MCF 10A (cell line): ENCODE data around the gene CDK12. TPM values are rescaled to one million over a fixed set of nuclear protein-coding genes. Genes with fewer than 3 reads are reported as not detected.
"Not testable (repeated sequence)": the region's sequence is repeated elsewhere in the genome, so short reads cannot be mapped to it uniquely, and the experiment has no call there.

ENCODE experiments used
- BruUV-seq: library from RNA; stranded (reverse); fragments of 400-500 nt; replicated peaks from 2 replicates; lab custom pipeline; 2021; lab: Mats Ljungman, UMichigan
- CTCF ChIA-PET: fragments of 300-600 bp; sonication (Branson Sonifier 250); formaldehyde crosslinking; extraction: SDS; loops from one replicate; lab custom pipeline; 2021; ENCODE audit warnings: antibody characterized with exemption, inconsistent platforms; lab: Yijun Ruan, JAX
- POLR2A ChIA-PET: fragments of 300-600, 350-650 bp; sonication (Branson Sonifier 250); formaldehyde crosslinking; extraction: SDS; loops from one replicate; lab custom pipeline; 2020; ENCODE audit warnings: antibody characterized with exemption, inconsistent platforms; lab: Yijun Ruan, JAX
- DNase-seq: peaks from one replicate; pipeline ENCODE4 v3.0.0-alpha.2; 2018; ENCODE audit not compliant: unreplicated experiment
- H3K27ac Mint-ChIP-seq: one replicate; pipeline ENCODE4 v1.8.0; 2022; ENCODE audit warnings: mild to moderate bottlenecking, low read depth, mixed read lengths; ENCODE audit not compliant: unreplicated experiment
- H3K27me3 Mint-ChIP-seq: one replicate; pipeline ENCODE4 v1.8.0; 2022; ENCODE audit warnings: mixed read lengths; ENCODE audit not compliant: insufficient read depth, unreplicated experiment
- H3K36me3 Mint-ChIP-seq: one replicate; pipeline ENCODE4 v1.8.0; 2022; ENCODE audit warnings: mild to moderate bottlenecking, moderate library complexity, mixed read lengths; ENCODE audit not compliant: insufficient read depth, unreplicated experiment
- H3K4me1 Mint-ChIP-seq: one replicate; pipeline ENCODE4 v1.8.0; 2022; ENCODE audit warnings: mixed read lengths; ENCODE audit not compliant: insufficient read depth, unreplicated experiment
- H3K4me3 Mint-ChIP-seq: one replicate; pipeline ENCODE4 v1.8.0; 2022; ENCODE audit warnings: mild to moderate bottlenecking, moderate library complexity, mixed read lengths; ENCODE audit not compliant: unreplicated experiment
- H3K9me3 Mint-ChIP-seq: one replicate; pipeline ENCODE4 v1.8.0; 2022; ENCODE audit warnings: mixed read lengths; ENCODE audit not compliant: unreplicated experiment
- intact Hi-C: fragments of 100-400 bp; cut with micrococcal nuclease; formaldehyde crosslinking; loops from 2 replicates; pipeline ENCODE4 v1.14.1; 2022
- total RNA-seq: library from RNA; stranded (reverse); gene quantifications from 2 replicates; pipeline ENCODE4 v1.2.3, GENCODE V29; 2022
- TF ChIP-seq, protein P1 (sequence below): fragments of 200-600 bp; IDR thresholded peaks from one replicate; pipeline ENCODE4 v1.8.0; 2022; ENCODE audit warnings: antibody characterized with exemption, mild to moderate bottlenecking; ENCODE audit not compliant: unreplicated experiment

The CDK12 gene
- total RNA-seq, 1 experiment from 2014 or later: 71.1 TPM

DNA sequence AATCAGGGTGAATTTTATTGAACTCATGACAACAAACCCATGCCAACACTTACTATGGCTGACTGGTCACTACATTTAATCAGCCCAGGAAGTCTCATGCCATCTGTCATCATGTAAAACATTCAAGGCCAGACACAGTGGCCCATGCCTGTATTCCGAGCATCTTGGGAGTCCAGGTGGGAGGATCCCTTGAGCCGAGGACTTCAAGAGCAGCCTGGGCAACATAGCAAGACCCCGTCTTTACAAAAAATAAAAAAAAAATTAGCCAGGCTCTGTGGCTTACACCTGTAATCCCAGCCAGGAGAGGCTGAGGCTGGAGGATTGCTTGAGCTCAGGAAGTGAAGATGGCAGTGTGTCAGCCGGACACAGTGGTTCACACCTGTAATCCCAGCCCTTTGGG, 5.4 kb upstream of the CDK12 start:
- no TSS peak for BruUV-seq
- TF ChIP-seq, protein P1, sequence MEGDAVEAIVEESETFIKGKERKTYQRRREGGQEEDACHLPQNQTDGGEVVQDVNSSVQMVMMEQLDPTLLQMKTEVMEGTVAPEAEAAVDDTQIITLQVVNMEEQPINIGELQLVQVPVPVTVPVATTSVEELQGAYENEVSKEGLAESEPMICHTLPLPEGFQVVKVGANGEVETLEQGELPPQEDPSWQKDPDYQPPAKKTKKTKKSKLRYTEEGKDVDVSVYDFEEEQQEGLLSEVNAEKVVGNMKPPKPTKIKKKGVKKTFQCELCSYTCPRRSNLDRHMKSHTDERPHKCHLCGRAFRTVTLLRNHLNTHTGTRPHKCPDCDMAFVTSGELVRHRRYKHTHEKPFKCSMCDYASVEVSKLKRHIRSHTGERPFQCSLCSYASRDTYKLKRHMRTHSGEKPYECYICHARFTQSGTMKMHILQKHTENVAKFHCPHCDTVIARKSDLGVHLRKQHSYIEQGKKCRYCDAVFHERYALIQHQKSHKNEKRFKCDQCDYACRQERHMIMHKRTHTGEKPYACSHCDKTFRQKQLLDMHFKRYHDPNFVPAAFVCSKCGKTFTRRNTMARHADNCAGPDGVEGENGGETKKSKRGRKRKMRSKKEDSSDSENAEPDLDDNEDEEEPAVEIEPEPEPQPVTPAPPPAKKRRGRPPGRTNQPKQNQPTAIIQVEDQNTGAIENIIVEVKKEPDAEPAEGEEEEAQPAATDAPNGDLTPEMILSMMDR: no peak

DNA sequence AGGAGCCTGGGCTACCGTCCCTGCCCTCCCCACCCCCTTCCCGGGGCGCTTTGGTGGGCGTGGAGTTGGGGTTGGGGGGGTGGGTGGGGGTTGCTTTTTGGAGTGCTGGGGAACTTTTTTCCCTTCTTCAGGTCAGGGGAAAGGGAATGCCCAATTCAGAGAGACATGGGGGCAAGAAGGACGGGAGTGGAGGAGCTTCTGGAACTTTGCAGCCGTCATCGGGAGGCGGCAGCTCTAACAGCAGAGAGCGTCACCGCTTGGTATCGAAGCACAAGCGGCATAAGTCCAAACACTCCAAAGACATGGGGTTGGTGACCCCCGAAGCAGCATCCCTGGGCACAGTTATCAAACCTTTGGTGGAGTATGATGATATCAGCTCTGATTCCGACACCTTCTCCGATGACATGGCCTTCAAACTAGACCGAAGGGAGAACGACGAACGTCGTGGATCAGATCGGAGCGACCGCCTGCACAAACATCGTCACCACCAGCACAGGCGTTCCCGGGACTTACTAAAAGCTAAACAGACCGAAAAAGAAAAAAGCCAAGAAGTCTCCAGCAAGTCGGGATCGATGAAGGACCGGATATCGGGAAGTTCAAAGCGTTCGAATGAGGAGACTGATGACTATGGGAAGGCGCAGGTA, 762 bp downstream of the CDK12 start:
- TSS peak; percentile 53 for BruUV-seq
- peaks cover 7% of the 10 kb centered on the region for H3K9me3 Mint-ChIP-seq
- TF ChIP-seq, protein P1: no peak
- peaks cover 40% of the 10 kb centered on the region for H3K36me3 Mint-ChIP-seq
- H3K27me3 Mint-ChIP-seq: no peaks in the 10 kb centered on the region
- intact Hi-C loops: no loop called here
- CTCF ChIA-PET: interaction anchor here (1.0 to 1.5 kb wide), 3 partner anchors 11 to 14 kb away, joined by 3 to 7 read pairs (median 3); partner anchors contain the start of gene MED1
- H3K4me1 Mint-ChIP-seq: peaks cover 6% of the 10 kb centered on the region
- POLR2A ChIA-PET: interaction anchor here (0.6 to 6.8 kb wide), 20 partner anchors 11 to 716 kb away, joined by 3 to 228 read pairs (median 8); partner anchors contain the start of genes FBXL20, MED1, NR1D1 and PGAP3
- peak overlapping the region; percentile 98 for H3K27ac Mint-ChIP-seq
- H3K4me3 Mint-ChIP-seq: peak overlapping the region; percentile 89
- DNase-seq: no peak

More for the DNA sequence above, 5.4 kb upstream of the CDK12 start:
- intact Hi-C loops: no loop called here
- Mint-ChIP-seq H3K27ac (no peak overlapping the region), H3K36me3 (peaks cover 10% of the 10 kb centered on the region), H3K27me3 (no peaks in the 10 kb centered on the region), H3K4me3 (no peak overlapping the region), H3K9me3 (peaks cover 7% of the 10 kb centered on the region), H3K4me1 (peaks cover 6% of the 10 kb centered on the region)
- POLR2A ChIA-PET: no interaction called here
- CTCF ChIA-PET: no interaction called here
- no peak for DNase-seq

DNA sequence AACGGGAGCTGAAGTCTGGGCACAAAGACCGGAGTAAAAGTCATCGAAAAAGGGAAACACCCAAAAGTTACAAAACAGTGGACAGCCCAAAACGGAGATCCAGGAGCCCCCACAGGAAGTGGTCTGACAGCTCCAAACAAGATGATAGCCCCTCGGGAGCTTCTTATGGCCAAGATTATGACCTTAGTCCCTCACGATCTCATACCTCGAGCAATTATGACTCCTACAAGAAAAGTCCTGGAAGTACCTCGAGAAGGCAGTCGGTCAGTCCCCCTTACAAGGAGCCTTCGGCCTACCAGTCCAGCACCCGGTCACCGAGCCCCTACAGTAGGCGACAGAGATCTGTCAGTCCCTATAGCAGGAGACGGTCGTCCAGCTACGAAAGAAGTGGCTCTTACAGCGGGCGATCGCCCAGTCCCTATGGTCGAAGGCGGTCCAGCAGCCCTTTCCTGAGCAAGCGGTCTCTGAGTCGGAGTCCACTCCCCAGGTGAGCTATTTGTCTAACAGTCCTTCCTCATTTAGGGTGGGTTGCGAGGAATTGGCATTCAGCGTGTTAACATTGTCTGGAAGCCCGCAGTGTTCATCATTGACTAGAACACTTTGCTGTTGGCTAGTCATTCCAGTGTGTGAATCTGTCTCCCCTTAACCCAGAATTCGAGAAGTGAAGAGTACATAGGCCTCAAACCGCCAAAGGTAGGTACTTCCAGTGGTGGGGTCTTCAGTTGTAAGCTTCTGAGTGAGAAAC, 1.5 kb downstream of the CDK12 start:
- Mint-ChIP-seq H3K27me3 (no peaks in the 10 kb centered on the region), H3K27ac (peak overlapping the region; percentile 98), H3K36me3 (peaks cover 46% of the 10 kb centered on the region), H3K4me1 (peaks cover 6% of the 10 kb centered on the region), H3K9me3 (peaks cover 7% of the 10 kb centered on the region), H3K4me3 (peak overlapping the region; percentile 89)
- intact Hi-C loops: no loop called here
- DNase-seq: peak; percentile 17
- TF ChIP-seq, protein P1: no peak
- POLR2A ChIA-PET: interaction anchor here (0.7 to 6.8 kb wide), 16 partner anchors 10 to 638 kb away, joined by 3 to 228 read pairs (median 6); partner anchors contain the start of genes FBXL20, MED1, NR1D1 and PGAP3
- no TSS peak for BruUV-seq
- CTCF ChIA-PET: interaction anchor here (0.6 to 1.5 kb wide), 6 partner anchors 12 to 159 kb away, joined by 3 to 7 read pairs (median 3); partner anchors contain the start of gene MED1

DNA sequence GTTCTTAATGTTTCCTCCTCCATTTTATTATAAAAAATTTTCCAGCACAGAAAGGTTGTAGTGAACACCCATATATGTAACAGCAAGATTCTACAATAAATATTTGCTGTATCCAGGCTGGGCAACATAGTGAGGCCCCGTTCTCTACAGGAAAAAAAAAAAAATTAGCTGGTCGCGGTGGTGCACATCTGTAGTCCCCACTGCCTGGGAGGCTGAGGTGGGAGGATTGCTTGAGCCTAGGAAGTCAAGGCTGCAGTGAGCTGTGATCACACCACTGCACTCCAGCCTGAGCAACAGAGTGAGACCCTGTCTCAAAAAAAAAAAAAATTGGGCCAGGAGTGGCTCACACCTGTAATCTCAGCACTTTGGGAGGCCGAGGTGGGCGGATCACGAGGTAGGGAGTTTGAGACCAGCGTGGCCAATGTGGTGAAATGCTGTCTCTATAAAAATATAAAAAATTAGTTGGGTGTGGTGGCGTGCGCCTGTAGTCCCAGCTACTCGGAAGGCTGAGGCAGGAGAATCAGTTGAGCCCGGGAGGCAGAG, 3.4 kb downstream of the CDK12 start:
- intact Hi-C loops, H3K4me1 Mint-ChIP-seq, H3K9me3 Mint-ChIP-seq, BruUV-seq, H3K27me3 Mint-ChIP-seq, DNase-seq, H3K27ac Mint-ChIP-seq: not testable (repeated sequence)
- POLR2A ChIA-PET: interaction anchor here (0.7 to 6.8 kb wide), 3 partner anchors 14 to 634 kb away, joined by 3 to 228 read pairs (median 66); partner anchors contain the start of genes FBXL20 and MED1
- Mint-ChIP-seq H3K4me3 (peak overlapping the region; percentile 89), H3K36me3 (peaks cover 51% of the 10 kb centered on the region)
- CTCF ChIA-PET: interaction anchor here (0.6 kb wide), 2 partner anchors 167 to 814 kb away, joined by 3 read pairs; no protein-coding TSS in a partner anchor

DNA sequence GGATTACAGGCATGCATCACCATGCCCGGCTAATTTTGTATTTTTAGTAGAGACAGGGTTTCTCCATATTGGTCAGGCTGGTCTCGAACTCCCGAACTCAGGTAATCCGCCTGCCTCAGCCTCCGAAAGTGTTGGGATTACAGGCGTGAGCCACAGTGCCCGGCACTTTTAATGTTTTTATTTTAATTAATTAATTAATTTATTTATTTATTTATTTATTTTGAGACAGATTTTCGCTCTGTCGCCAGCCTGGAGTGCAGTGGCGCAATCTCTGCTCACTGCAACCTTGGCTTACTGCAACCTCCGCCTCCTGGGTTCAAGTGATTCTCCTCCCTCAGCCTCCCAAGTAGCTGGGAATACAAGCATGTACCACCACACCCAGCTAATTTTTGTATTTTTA, 7.3 kb downstream of the CDK12 start:
- BruUV-seq, H3K27ac Mint-ChIP-seq, H3K27me3 Mint-ChIP-seq, CTCF ChIA-PET, H3K4me1 Mint-ChIP-seq, intact Hi-C loops, H3K4me3 Mint-ChIP-seq, DNase-seq, H3K9me3 Mint-ChIP-seq: not testable (repeated sequence)
- POLR2A ChIA-PET: interaction anchor here (0.7 kb wide), 1 partner anchor 69 kb away, joined by 3 read pairs; no protein-coding TSS in a partner anchor
- peaks cover 73% of the 10 kb centered on the region for H3K36me3 Mint-ChIP-seq
